ENCODE measurements around the gene NCLN. TPM values are rescaled to one million over a fixed set of nuclear protein-coding genes. Genes with fewer than 3 reads are reported as not detected.
"Not testable (repeated sequence)": the region's sequence is repeated elsewhere in the genome, so short reads cannot be mapped to it uniquely, and the experiment has no call there.

Gene NCLN
- total and polyA plus RNA-seq, 2 donors (not counting 1 experiment from before 2014, with no cell fraction given), result 33.0 to 35.8 TPM

DNA sequence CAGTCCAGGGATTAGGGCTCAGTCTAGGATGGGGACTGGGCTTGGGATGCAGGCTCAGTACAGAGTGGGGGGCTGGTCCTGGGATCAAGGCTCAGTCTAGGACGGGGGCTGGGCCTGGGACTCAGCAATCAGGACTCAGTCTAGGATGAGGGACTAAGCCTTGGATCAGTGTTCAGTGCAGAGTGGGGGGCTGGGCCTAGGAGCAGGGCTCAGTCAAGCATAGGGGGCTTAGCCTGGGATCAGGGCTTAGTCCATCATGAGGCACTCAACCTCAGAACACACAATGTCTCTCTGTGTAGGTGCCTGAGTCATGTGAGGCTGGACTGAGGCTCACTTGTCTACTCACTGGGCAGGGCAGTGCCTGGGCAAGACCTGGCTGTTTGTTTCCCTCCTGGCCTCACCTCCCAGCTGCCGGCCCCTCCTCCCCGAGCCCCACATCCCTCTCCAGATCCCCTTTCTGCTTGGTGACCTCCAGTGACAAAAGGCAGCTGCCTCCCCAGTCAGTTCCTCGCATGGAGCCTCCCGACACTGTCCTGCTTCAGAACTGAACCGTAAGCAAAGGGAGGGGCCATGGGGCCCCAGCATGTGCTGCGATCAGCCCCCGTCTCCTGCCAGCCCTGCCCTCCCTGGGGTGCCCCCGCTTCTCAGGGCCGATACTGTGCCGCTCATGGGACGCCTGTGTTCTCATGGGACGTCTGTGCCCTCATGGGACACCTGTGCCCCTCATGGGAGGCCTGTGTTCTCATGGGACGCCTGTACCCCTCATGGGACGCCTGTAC is 13.6 kb upstream of the NCLN start:
- Histone ChIP-seq H3K9ac (ENCODE audit: insufficient read depth, low read length) (no peak overlapping the region), H3K9me3 (ENCODE audit: control insufficient read depth, insufficient read depth, low read depth, low read length) (no peaks in the 10 kb centered on the region), H3K27ac (ENCODE audit: insufficient read depth, low read length) (no peak overlapping the region), H2AFZ (ENCODE audit: low read length) (no peak overlapping the region), H3K4me1 (ENCODE audit: control insufficient read depth, extremely low read depth, insufficient read depth, low read length) (peaks cover 7% of the 10 kb centered on the region), H3K36me3 (ENCODE audit: control insufficient read depth, insufficient read depth, low read length) (no peaks in the 10 kb centered on the region), H3K79me2 (ENCODE audit: control insufficient read depth, insufficient read depth, low read length) (no peaks in the 10 kb centered on the region), H3K4me3 (replicated peaks in 1 of 4; ENCODE audit: control extremely low read depth in 1 of 4, insufficient read depth in 1 of 4, low read depth in 3 of 4, low read length in 4 of 4) (no peak overlapping the region), H3K27me3 (ENCODE audit: control insufficient read depth, insufficient read depth, low read length) (no peaks in the 10 kb centered on the region), H3K4me2 (ENCODE audit: extremely low read depth, insufficient read depth, low read length) (no peak overlapping the region), H4K20me1 (ENCODE audit: control insufficient read depth, extremely low read depth, insufficient read depth, low read length) (no peaks in the 10 kb centered on the region)
- TF ChIP-seq, protein P1, sequence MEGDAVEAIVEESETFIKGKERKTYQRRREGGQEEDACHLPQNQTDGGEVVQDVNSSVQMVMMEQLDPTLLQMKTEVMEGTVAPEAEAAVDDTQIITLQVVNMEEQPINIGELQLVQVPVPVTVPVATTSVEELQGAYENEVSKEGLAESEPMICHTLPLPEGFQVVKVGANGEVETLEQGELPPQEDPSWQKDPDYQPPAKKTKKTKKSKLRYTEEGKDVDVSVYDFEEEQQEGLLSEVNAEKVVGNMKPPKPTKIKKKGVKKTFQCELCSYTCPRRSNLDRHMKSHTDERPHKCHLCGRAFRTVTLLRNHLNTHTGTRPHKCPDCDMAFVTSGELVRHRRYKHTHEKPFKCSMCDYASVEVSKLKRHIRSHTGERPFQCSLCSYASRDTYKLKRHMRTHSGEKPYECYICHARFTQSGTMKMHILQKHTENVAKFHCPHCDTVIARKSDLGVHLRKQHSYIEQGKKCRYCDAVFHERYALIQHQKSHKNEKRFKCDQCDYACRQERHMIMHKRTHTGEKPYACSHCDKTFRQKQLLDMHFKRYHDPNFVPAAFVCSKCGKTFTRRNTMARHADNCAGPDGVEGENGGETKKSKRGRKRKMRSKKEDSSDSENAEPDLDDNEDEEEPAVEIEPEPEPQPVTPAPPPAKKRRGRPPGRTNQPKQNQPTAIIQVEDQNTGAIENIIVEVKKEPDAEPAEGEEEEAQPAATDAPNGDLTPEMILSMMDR (conservative IDR thresholded peaks at IDR 0.05 in 1 of 2, IDR thresholded peaks at IDR 0.05 in 1 of 2; ENCODE audit: low read depth in 1 of 2, low read length in 2 of 2), result no peak
- no peak for TF ChIP-seq EZH2 (IDR thresholded peaks at IDR 0.05; ENCODE audit: low read length, missing control alignments)
- DNase-seq (ENCODE audit: low read depth in 2 of 2), result no peak

DNA sequence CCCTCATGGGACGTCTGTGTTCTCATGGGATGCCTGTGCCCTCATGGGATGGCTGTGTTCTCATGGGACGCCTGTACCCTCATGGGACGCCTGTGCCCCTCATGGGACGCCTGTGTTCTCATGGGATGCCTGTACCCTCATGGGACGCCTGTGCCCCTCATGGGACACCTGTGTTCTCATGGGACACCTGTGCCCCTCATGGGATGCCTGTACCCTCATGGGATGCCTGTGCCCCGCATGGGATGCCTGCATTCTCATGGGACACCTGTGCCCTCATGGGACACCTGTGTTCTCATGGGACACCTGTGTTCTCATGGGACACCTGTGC is 13.1 kb upstream of the NCLN start:
- not testable (repeated sequence) for H3K9me3 ChIP-seq (ENCODE audit: control insufficient read depth, insufficient read depth, low read depth, low read length); H3K36me3 ChIP-seq (ENCODE audit: control insufficient read depth, insufficient read depth, low read length); H3K4me3 ChIP-seq (replicated peaks in 1 of 4; ENCODE audit: control extremely low read depth in 1 of 4, insufficient read depth in 1 of 4, low read depth in 3 of 4, low read length in 4 of 4); H3K9ac ChIP-seq (ENCODE audit: insufficient read depth, low read length); DNase-seq (ENCODE audit: low read depth in 2 of 2); H3K4me2 ChIP-seq (ENCODE audit: extremely low read depth, insufficient read depth, low read length); H2AFZ ChIP-seq (ENCODE audit: low read length); H3K27ac ChIP-seq (ENCODE audit: insufficient read depth, low read length); H4K20me1 ChIP-seq (ENCODE audit: control insufficient read depth, extremely low read depth, insufficient read depth, low read length); H3K79me2 ChIP-seq (ENCODE audit: control insufficient read depth, insufficient read depth, low read length); H3K27me3 ChIP-seq (ENCODE audit: control insufficient read depth, insufficient read depth, low read length)
- peaks cover 11% of the 10 kb centered on the region for H3K4me1 ChIP-seq (ENCODE audit: control insufficient read depth, extremely low read depth, insufficient read depth, low read length)

DNA sequence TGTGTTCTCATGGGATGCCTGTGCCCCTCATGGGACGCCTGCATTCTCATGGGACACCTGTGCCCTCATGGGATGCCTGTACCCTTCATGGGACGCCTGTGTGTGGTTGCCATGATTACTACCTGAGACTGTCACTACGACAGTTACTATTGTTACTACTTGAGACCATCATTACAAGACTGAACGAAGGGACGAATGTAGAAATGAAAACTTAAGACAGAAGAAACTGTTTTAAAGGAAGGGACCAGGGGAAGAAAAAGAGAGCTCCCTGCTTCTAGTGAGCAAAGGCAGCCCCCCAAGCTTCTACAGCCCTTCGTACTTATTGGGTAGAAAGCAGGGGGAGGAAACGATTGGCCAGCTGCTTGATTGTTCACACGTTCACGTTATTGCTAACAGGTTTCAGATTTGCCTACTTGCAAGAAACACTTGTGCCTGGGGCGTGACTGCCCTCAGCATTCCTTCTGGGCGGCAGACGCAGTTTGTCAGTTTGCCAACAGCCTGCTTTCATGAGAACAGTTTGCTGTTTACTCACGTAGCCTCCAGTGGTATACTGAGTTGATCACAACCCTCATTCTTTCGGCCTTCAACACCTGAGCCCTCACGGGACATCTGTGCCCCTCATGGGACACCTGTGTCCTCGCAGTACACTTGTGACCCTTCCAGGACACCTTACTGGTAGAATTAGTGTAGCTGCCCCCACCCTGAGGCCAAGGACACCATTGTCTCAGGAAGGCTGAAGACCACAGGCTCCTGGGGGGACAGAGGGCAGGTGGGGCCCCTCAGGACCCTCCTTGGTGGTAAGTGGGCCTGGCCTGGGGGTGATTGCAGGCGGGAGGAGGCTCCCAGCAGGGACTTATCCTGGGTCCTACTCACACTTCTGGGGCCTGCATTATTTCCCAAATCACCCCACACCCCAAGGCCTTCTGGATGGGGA is 9.7 kb upstream of the NCLN start:
- DNase-seq (ENCODE audit: low read depth in 2 of 2), result peak; percentile 39 to 69
- H3K27ac ChIP-seq (ENCODE audit: insufficient read depth, low read length), result peak overlapping the region; percentile 54
- H3K4me2 ChIP-seq (ENCODE audit: extremely low read depth, insufficient read depth, low read length), result no peak overlapping the region

More for the DNA sequence above, 9.7 kb upstream of the NCLN start:
- Histone ChIP-seq H3K36me3 (ENCODE audit: control insufficient read depth, insufficient read depth, low read length) (no peaks in the 10 kb centered on the region), H3K4me3 (replicated peaks in 1 of 4; ENCODE audit: control extremely low read depth in 1 of 4, insufficient read depth in 1 of 4, low read depth in 3 of 4, low read length in 4 of 4) (no peak overlapping the region), H2AFZ (ENCODE audit: low read length) (no peak overlapping the region), H4K20me1 (ENCODE audit: control insufficient read depth, extremely low read depth, insufficient read depth, low read length) (no peaks in the 10 kb centered on the region), H3K27me3 (ENCODE audit: control insufficient read depth, insufficient read depth, low read length) (no peaks in the 10 kb centered on the region), H3K9me3 (ENCODE audit: control insufficient read depth, insufficient read depth, low read depth, low read length) (no peaks in the 10 kb centered on the region), H3K9ac (ENCODE audit: insufficient read depth, low read length) (no peak overlapping the region), H3K79me2 (ENCODE audit: control insufficient read depth, insufficient read depth, low read length) (no peaks in the 10 kb centered on the region), H3K4me1 (ENCODE audit: control insufficient read depth, extremely low read depth, insufficient read depth, low read length) (peaks cover 11% of the 10 kb centered on the region)
- TF ChIP-seq, protein P1 (conservative IDR thresholded peaks at IDR 0.05 in 1 of 2, IDR thresholded peaks at IDR 0.05 in 1 of 2; ENCODE audit: low read depth in 1 of 2, low read length in 2 of 2), result no peak
- no peak for TF ChIP-seq EZH2 (IDR thresholded peaks at IDR 0.05; ENCODE audit: low read length, missing control alignments)
